ENCODE data around the gene CXCL3.
"Not testable (repeated sequence)": the region's sequence is repeated elsewhere in the genome, so short reads cannot be mapped to it uniquely, and the experiment has no call there.

The CXCL3 gene

GRCh38 chr4:74038425-74039314 lies at the start of gene CXCL3:
Gene CXCL3, minus strand, starts transcription at chr4:74038689. Its CDS starts 78 bp downstream, at chr4:74038611.
- no peak for DNase-seq (ENCODE audit: low read depth in 2 of 2)

- no peak for DNase-seq (ENCODE audit: low read depth in 2 of 2)
Measured at GRCh38 chr4:74087481-74087880, 49.0 kb upstream of the CXCL3 start.

- DNase-seq (ENCODE audit: low read depth in 2 of 2): no peak
Measured at GRCh38 chr4:74085669-74086068, 47.2 kb upstream of the CXCL3 start.

GRCh38 chr4:74084984-74085383 lies 46.5 kb upstream of the CXCL3 start:
- no peak for DNase-seq (ENCODE audit: low read depth in 2 of 2)

GRCh38 chr4:74083546-74083945 lies 45.1 kb upstream of the CXCL3 start:
- DNase-seq (ENCODE audit: low read depth in 2 of 2): no peak

- DNase-seq (ENCODE audit: low read depth in 2 of 2): no peak
Measured at GRCh38 chr4:74081035-74081434, 42.5 kb upstream of the CXCL3 start.

- DNase-seq (ENCODE audit: low read depth in 2 of 2): not testable (repeated sequence)
Measured at GRCh38 chr4:74080351-74080750, 41.9 kb upstream of the CXCL3 start.

GRCh38 chr4:74079024-74079423 lies 40.5 kb upstream of the CXCL3 start:
- DNase-seq (ENCODE audit: low read depth in 2 of 2): not testable (repeated sequence)

GRCh38 chr4:74073358-74073757 lies 34.9 kb upstream of the CXCL3 start:
- DNase-seq (ENCODE audit: low read depth in 2 of 2): no peak

- no peak for DNase-seq (ENCODE audit: low read depth in 2 of 2)
Measured at GRCh38 chr4:74072739-74073138, 34.2 kb upstream of the CXCL3 start.

GRCh38 chr4:74067586-74067985 lies 29.1 kb upstream of the CXCL3 start:
- no peak for DNase-seq (ENCODE audit: low read depth in 2 of 2)

- DNase-seq (ENCODE audit: low read depth in 2 of 2): no peak
Measured at GRCh38 chr4:74066232-74066631, 27.7 kb upstream of the CXCL3 start.

GRCh38 chr4:74065115-74065642 lies 26.7 kb upstream of the CXCL3 start:
- no peak for DNase-seq (ENCODE audit: low read depth in 2 of 2)

GRCh38 chr4:74063859-74064258 lies 25.4 kb upstream of the CXCL3 start:
- DNase-seq (ENCODE audit: low read depth in 2 of 2): no peak

GRCh38 chr4:74062953-74063352 lies 24.5 kb upstream of the CXCL3 start:
- DNase-seq (ENCODE audit: low read depth in 2 of 2): no peak

- no peak for DNase-seq (ENCODE audit: low read depth in 2 of 2)
Measured at GRCh38 chr4:74061430-74061829, 22.9 kb upstream of the CXCL3 start.

GRCh38 chr4:74059161-74059829 lies 20.8 kb upstream of the CXCL3 start:
- DNase-seq (ENCODE audit: low read depth in 2 of 2): no peak

GRCh38 chr4:74058048-74058651 lies 19.7 kb upstream of the CXCL3 start:
- no peak for DNase-seq (ENCODE audit: low read depth in 2 of 2)

GRCh38 chr4:74057588-74057987 lies 19.1 kb upstream of the CXCL3 start:
- no peak for DNase-seq (ENCODE audit: low read depth in 2 of 2)

- DNase-seq (ENCODE audit: low read depth in 2 of 2): no peak
Measured at GRCh38 chr4:74056858-74057562, 18.5 kb upstream of the CXCL3 start.

- no peak for DNase-seq (ENCODE audit: low read depth in 2 of 2)
Measured at GRCh38 chr4:74056114-74056857, 17.8 kb upstream of the CXCL3 start.

Measured in stimulated activated CD4-positive, alpha-beta T cell treated with anti-CD3 and anti-CD28 coated beads, Interleukin-15, amount 100 ng/mL, for 48 hours (primary cell).